ENCODE results near the gene CBR1. TPM values are rescaled to one million over a fixed set of nuclear protein-coding genes. Genes with fewer than 3 reads are reported as not detected.
"Not testable (repeated sequence)": the region's sequence is repeated elsewhere in the genome, so short reads cannot be mapped to it uniquely, and the experiment has no call there.

The CBR1 gene
- total RNA-seq, 1 experiment from 2014 or later: 129 TPM

GRCh38 chr21:36063375-36064084 lies 6.3 kb upstream of the CBR1 start:
- no peak for DNase-seq
- Histone ChIP-seq H3K36me3 (replicated peaks; ENCODE audit: control insufficient read depth, insufficient read depth, low read length) (no peaks in the 10 kb centered on the region), H3K27me3 (ENCODE audit: control insufficient read depth, insufficient read depth, low read length) (no peaks in the 10 kb centered on the region), H3K4me3 (ENCODE audit: insufficient read depth, low read depth, low read length) (no peak overlapping the region)

- Histone ChIP-seq H3K4me3 (ENCODE audit: insufficient read depth, low read depth, low read length) (no peak overlapping the region), H3K36me3 (replicated peaks; ENCODE audit: control insufficient read depth, insufficient read depth, low read length) (no peaks in the 10 kb centered on the region), H3K27me3 (ENCODE audit: control insufficient read depth, insufficient read depth, low read length) (no peaks in the 10 kb centered on the region)
- no peak for DNase-seq
Observed at GRCh38 chr21:36064085-36064460, 5.8 kb upstream of the CBR1 start.

GRCh38 chr21:36065497-36066036 lies 4.3 kb upstream of the CBR1 start:
- no peaks in the 10 kb centered on the region for H3K36me3 ChIP-seq (replicated peaks; ENCODE audit: control insufficient read depth, insufficient read depth, low read length)
- DNase-seq: no peak
- no peaks in the 10 kb centered on the region for H3K27me3 ChIP-seq (ENCODE audit: control insufficient read depth, insufficient read depth, low read length)
- no peak overlapping the region for H3K4me3 ChIP-seq (ENCODE audit: insufficient read depth, low read depth, low read length)

GRCh38 chr21:36068748-36069398 lies 951 bp upstream of the CBR1 start:
- no peak overlapping the region for H3K4me3 ChIP-seq (ENCODE audit: insufficient read depth, low read depth, low read length)
- peaks cover 19% of the 10 kb centered on the region for H3K36me3 ChIP-seq (replicated peaks; ENCODE audit: control insufficient read depth, insufficient read depth, low read length)
- H3K27me3 ChIP-seq (ENCODE audit: control insufficient read depth, insufficient read depth, low read length): no peaks in the 10 kb centered on the region
- DNase-seq: no peak

GRCh38 chr21:36070999-36071398 lies 1.2 kb downstream of the CBR1 start:
- Histone ChIP-seq H3K36me3 (replicated peaks; ENCODE audit: control insufficient read depth, insufficient read depth, low read length) (peaks cover 19% of the 10 kb centered on the region), H3K4me3 (ENCODE audit: insufficient read depth, low read depth, low read length) (peak overlapping the region; percentile 8; the same call in 1 of the 2 replicates), H3K27me3 (ENCODE audit: control insufficient read depth, insufficient read depth, low read length) (no peaks in the 10 kb centered on the region)
- no peak for DNase-seq

- DNase-seq: no peak
- H3K27me3 ChIP-seq (ENCODE audit: control insufficient read depth, insufficient read depth, low read length): no peaks in the 10 kb centered on the region
- no peak overlapping the region for H3K4me3 ChIP-seq (ENCODE audit: insufficient read depth, low read depth, low read length)
- H3K36me3 ChIP-seq (replicated peaks; ENCODE audit: control insufficient read depth, insufficient read depth, low read length): peaks cover 19% of the 10 kb centered on the region
Observed at GRCh38 chr21:36072453-36073162, 2.8 kb downstream of the CBR1 start.

GRCh38 chr21:36073181-36073580 lies 3.4 kb downstream of the CBR1 start:
- no peak for DNase-seq
- no peaks in the 10 kb centered on the region for H3K27me3 ChIP-seq (ENCODE audit: control insufficient read depth, insufficient read depth, low read length)
- peaks cover 19% of the 10 kb centered on the region for H3K36me3 ChIP-seq (replicated peaks; ENCODE audit: control insufficient read depth, insufficient read depth, low read length)
- H3K4me3 ChIP-seq (ENCODE audit: insufficient read depth, low read depth, low read length): no peak overlapping the region

GRCh38 chr21:36073911-36074310 lies 4.1 kb downstream of the CBR1 start:
- not testable (repeated sequence) for H3K4me3 ChIP-seq (ENCODE audit: insufficient read depth, low read depth, low read length); DNase-seq; H3K27me3 ChIP-seq (ENCODE audit: control insufficient read depth, insufficient read depth, low read length)
- peaks cover 19% of the 10 kb centered on the region for H3K36me3 ChIP-seq (replicated peaks; ENCODE audit: control insufficient read depth, insufficient read depth, low read length)

GRCh38 chr21:36075171-36075570 lies 5.3 kb downstream of the CBR1 start:
- Histone ChIP-seq H3K27me3 (ENCODE audit: control insufficient read depth, insufficient read depth, low read length) (no peaks in the 10 kb centered on the region), H3K36me3 (replicated peaks; ENCODE audit: control insufficient read depth, insufficient read depth, low read length) (peaks cover 19% of the 10 kb centered on the region), H3K4me3 (ENCODE audit: insufficient read depth, low read depth, low read length) (no peak overlapping the region)
- no peak for DNase-seq

GRCh38 chr21:36075953-36076352 lies 6.1 kb downstream of the CBR1 start:
- no peak overlapping the region for H3K4me3 ChIP-seq (ENCODE audit: insufficient read depth, low read depth, low read length)
- peaks cover 18% of the 10 kb centered on the region for H3K36me3 ChIP-seq (replicated peaks; ENCODE audit: control insufficient read depth, insufficient read depth, low read length)
- H3K27me3 ChIP-seq (ENCODE audit: control insufficient read depth, insufficient read depth, low read length): no peaks in the 10 kb centered on the region
- DNase-seq: no peak

- Histone ChIP-seq H3K27me3 (ENCODE audit: control insufficient read depth, insufficient read depth, low read length) (no peaks in the 10 kb centered on the region), H3K36me3 (replicated peaks; ENCODE audit: control insufficient read depth, insufficient read depth, low read length) (peaks cover 7% of the 10 kb centered on the region), H3K4me3 (ENCODE audit: insufficient read depth, low read depth, low read length) (no peak overlapping the region)
- DNase-seq: no peak
Observed at GRCh38 chr21:36076878-36077655, 7.2 kb downstream of the CBR1 start.

GRCh38 chr21:36077758-36078157 lies 7.9 kb downstream of the CBR1 start:
- no peaks in the 10 kb centered on the region for H3K27me3 ChIP-seq (ENCODE audit: control insufficient read depth, insufficient read depth, low read length)
- H3K4me3 ChIP-seq (ENCODE audit: insufficient read depth, low read depth, low read length): no peak overlapping the region
- H3K36me3 ChIP-seq (replicated peaks; ENCODE audit: control insufficient read depth, insufficient read depth, low read length): peaks cover under 1% of the 10 kb centered on the region; the same call in 1 of the 2 replicates
- no peak for DNase-seq

GRCh38 chr21:36079010-36079649 lies 9.3 kb downstream of the CBR1 start:
- DNase-seq: no peak
- H3K27me3 ChIP-seq (ENCODE audit: control insufficient read depth, insufficient read depth, low read length): no peaks in the 10 kb centered on the region
- H3K4me3 ChIP-seq (ENCODE audit: insufficient read depth, low read depth, low read length): no peak overlapping the region
- no peaks in the 10 kb centered on the region for H3K36me3 ChIP-seq (replicated peaks; ENCODE audit: control insufficient read depth, insufficient read depth, low read length)

- Histone ChIP-seq H3K4me3 (ENCODE audit: insufficient read depth, low read depth, low read length) (no peak overlapping the region), H3K36me3 (replicated peaks; ENCODE audit: control insufficient read depth, insufficient read depth, low read length) (no peaks in the 10 kb centered on the region), H3K27me3 (ENCODE audit: control insufficient read depth, insufficient read depth, low read length) (no peaks in the 10 kb centered on the region)
- no peak for DNase-seq
Observed at GRCh38 chr21:36079671-36080070, 9.8 kb downstream of the CBR1 start.

Measured in H7 (cell line).